HepG2 (cell line): ENCODE results near the gene DNAJA2. TPM values are rescaled to one million over a fixed set of nuclear protein-coding genes. Genes with fewer than 3 reads are reported as not detected.

Experiments used
- AGO1 ChIP-seq: fragments of 200-400 bp; formaldehyde crosslinking; IDR thresholded peaks from 2 replicates; pipeline ENCODE4 v1.6.1; 2017; ENCODE audit warnings: mild to moderate bottlenecking, low read depth, low read length, moderate library complexity; ENCODE audit not compliant: poor library complexity, severe bottlenecking
- AGO2 ChIP-seq: fragments of 200-400 bp; formaldehyde crosslinking; optimal IDR thresholded peaks from 2 replicates; pipeline ENCODE3; 2017; ENCODE audit warnings: mild to moderate bottlenecking, low read depth, low read length, moderate library complexity
- AKAP8 ChIP-seq: sonication (generic); formaldehyde crosslinking; IDR thresholded peaks from 2 replicates; pipeline ENCODE4 v1.5.1; 2020; ENCODE audit warnings: mild to moderate bottlenecking, missing genetic modification reagents
- GFI1 ChIP-seq: sonication (generic); formaldehyde crosslinking; IDR thresholded peaks from 2 replicates; pipeline ENCODE4 v1.5.0; 2020; ENCODE audit warnings: missing genetic modification reagents, mild to moderate bottlenecking, borderline replicate concordance
- GRHL1 ChIP-seq: sonication (generic); formaldehyde crosslinking; conservative IDR thresholded peaks from 2 replicates; pipeline ENCODE4 v1.8.0; 2022; ENCODE audit warnings: missing genetic modification reagents
- GZF1 ChIP-seq: sonication (generic); formaldehyde crosslinking; IDR thresholded peaks from 2 replicates; pipeline ENCODE4 v1.5.1; 2020; ENCODE audit warnings: mild to moderate bottlenecking, missing genetic modification reagents
- HIVEP1 ChIP-seq: sonication (generic); formaldehyde crosslinking; IDR thresholded peaks from 2 replicates; pipeline ENCODE4 v1.4.0; 2020; ENCODE audit warnings: mild to moderate bottlenecking, missing genetic modification reagents
- LBX2 ChIP-seq: sonication (generic); formaldehyde crosslinking; IDR thresholded peaks from 2 replicates; pipeline ENCODE4 v1.5.0; 2020; ENCODE audit warnings: missing genetic modification reagents, mild to moderate bottlenecking, borderline replicate concordance
- PAF1 ChIP-seq: IDR thresholded peaks from 2 replicates; pipeline ENCODE4 v1.6.1; 2016; ENCODE audit warnings: missing genetic modification reagents, missing compliant biosample characterization
- POLR2A ChIP-seq, 2 experiments: IDR thresholded peaks; 2 replicates each; pipeline ENCODE4 v1.6.1; 2011; ENCODE audit warnings: low read depth in 2 of 2, low read length in 2 of 2, mild to moderate bottlenecking in 1 of 2, moderate library complexity in 1 of 2; ENCODE audit not compliant: insufficient read depth in 1 of 2
- POLR2G ChIP-seq: fragments of 200-400 bp; formaldehyde crosslinking; IDR thresholded peaks from 2 replicates; pipeline ENCODE4 v1.6.1; 2018; ENCODE audit warnings: mild to moderate bottlenecking, low read depth, low read length, moderate library complexity
- SMAD1 ChIP-seq: sonication (generic); formaldehyde crosslinking; IDR thresholded peaks from 2 replicates; pipeline ENCODE4 v1.4.0; 2020; ENCODE audit warnings: missing genetic modification reagents, low read depth, mild to moderate bottlenecking, borderline replicate concordance
- SMC3 ChIP-seq: IDR thresholded peaks from 2 replicates; pipeline ENCODE4 v1.6.1; 2011; ENCODE audit warnings: low read length, improper control_type of control experiment
- SP2 ChIP-seq: sonication (generic); formaldehyde crosslinking; IDR thresholded peaks from 2 replicates; pipeline ENCODE4 v1.5.1; 2020; ENCODE audit warnings: mild to moderate bottlenecking, missing genetic modification reagents
- ZBTB42 ChIP-seq: sonication (generic); formaldehyde crosslinking; IDR thresholded peaks from 2 replicates; pipeline ENCODE4 v1.5.0; 2020; ENCODE audit warnings: mild to moderate bottlenecking, missing genetic modification reagents
- ZEB1 ChIP-seq: IDR thresholded peaks from 2 replicates; pipeline ENCODE4 v1.6.1; 2012; ENCODE audit warnings: mild to moderate bottlenecking, low read depth, inconsistent platforms; ENCODE audit not compliant: insufficient replicate concordance
- ZNF230 ChIP-seq: sonication (generic); formaldehyde crosslinking; IDR thresholded peaks from 2 replicates; pipeline ENCODE4 v1.4.0; 2020; ENCODE audit warnings: mild to moderate bottlenecking, missing genetic modification reagents
- polyA plus RNA-seq, 8 experiments: library from polyadenylated mRNA; depleted of rRNA in 3 of 8; stranded (reverse) in 7 of 8; unstranded in 1 of 8; fragments of >200 nt; fragmentation: Illumina TruSeq in 4 of 8; extraction: Trizol in 4 of 8; gene quantifications; 2 replicates each; pipeline versions ENCODE4 v1.2.1 to v1.2.3, GENCODE V29; 2011 to 2016; ENCODE audit warnings: low read depth in 4 of 8, missing spikeins in 1 of 8, mixed read lengths in 1 of 8; ENCODE audit not compliant: insufficient read depth in 1 of 8
- total RNA-seq, 5 experiments: library from RNA; depleted of rRNA; stranded (reverse); fragments of >200 nt; fragmentation: Illumina TruSeq; extraction: Trizol; gene quantifications; 2 replicates each; pipeline ENCODE4 v1.2.3, GENCODE V29; 2016; ENCODE audit warnings: low read depth in 1 of 5
- TF ChIP-seq, protein P1 (sequence below): sonication (generic); formaldehyde crosslinking; IDR thresholded peaks from 2 replicates; pipeline ENCODE4 v1.4.0; 2020; ENCODE audit warnings: mild to moderate bottlenecking, missing genetic modification reagents
- TF ChIP-seq, protein P2 (sequence below): sonication (generic); formaldehyde crosslinking; IDR thresholded peaks from 2 replicates; pipeline ENCODE4 v1.5.1; 2020; ENCODE audit warnings: mild to moderate bottlenecking, moderate library complexity, missing genetic modification reagents
- TF ChIP-seq, protein P3 (sequence below): sonication (generic); formaldehyde crosslinking; IDR thresholded peaks from 2 replicates; pipeline ENCODE4 v1.5.1; 2020; ENCODE audit warnings: mild to moderate bottlenecking, missing genetic modification reagents, moderate library complexity

Gene DNAJA2
- total and polyA plus RNA-seq, 2 of the 13 experiments (the other 11 are each of a cell fraction or from before 2014, with no cell fraction given) = 25.4 to 176 TPM

DNA sequence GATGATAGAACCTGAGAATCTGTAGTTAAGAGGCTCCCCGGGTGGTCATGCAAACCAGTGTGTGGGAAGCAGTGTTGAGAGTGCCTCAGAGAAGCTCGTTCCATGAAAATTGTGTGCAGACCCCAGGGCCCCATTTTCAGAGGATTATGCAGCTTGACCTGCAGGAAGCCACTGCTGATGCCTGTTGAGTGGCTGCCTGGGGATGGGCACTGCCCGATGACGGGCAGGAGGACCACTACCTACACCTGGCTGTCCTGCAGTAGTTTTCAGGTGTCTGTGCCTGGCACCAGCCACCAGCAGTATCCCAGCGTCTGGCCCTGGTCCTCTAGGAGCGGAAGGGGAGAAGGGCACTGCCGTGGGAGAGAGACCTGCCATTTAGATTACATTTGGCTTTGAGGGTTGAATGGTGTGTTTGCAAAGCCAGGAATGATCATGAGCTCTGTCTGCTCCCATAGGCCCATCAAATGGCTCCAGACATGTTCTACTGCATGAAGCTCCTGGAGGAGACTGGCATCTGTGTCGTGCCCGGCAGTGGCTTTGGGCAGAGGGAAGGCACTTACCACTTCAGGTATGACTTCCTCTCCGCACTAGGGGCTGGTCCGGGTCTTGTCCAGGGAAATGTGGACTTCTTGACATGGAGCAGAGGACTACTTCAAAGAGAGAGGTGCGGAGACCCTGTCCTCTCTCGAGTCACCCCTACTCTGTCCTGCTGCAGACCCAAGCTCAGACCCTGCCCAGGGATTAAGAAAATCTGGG, 46.8 kb downstream of the DNAJA2 start (continued):
- TF ChIP-seq ZNF230 (CRISPR knock-in tag) (no peak; the same call in 1 of the 2 replicates), ZEB1 (no peak), AGO1 (no peak), POLR2G (peak; percentile 39), SP2 (0 out of 2 replicates have a peak, but pooled peaks have one; percentile 20), POLR2A (IDR thresholded peaks at IDR 0.05; ENCODE audit: insufficient read depth in 1 of 2, low read depth in 2 of 2, low read length in 2 of 2) (peak in 1 of 2 experiments; percentile 31; a peak in 1 of 4 replicates), PAF1 (CRISPR knock-in tag) (peak; percentile 58; the same call in 1 of the 2 replicates), AGO2 (peak; percentile 74), GZF1 (CRISPR knock-in tag) (no peak), HIVEP1 (no peak), SMAD1 (CRISPR knock-in tag) (no peak), LBX2 (CRISPR knock-in tag) (no peak), ZBTB42 (CRISPR knock-in tag) (no peak), GFI1 (CRISPR knock-in tag) (no peak), GRHL1 (CRISPR knock-in tag) (no peak), AKAP8 (no peak), SMC3 (no peak)
- TF ChIP-seq, protein P1, sequence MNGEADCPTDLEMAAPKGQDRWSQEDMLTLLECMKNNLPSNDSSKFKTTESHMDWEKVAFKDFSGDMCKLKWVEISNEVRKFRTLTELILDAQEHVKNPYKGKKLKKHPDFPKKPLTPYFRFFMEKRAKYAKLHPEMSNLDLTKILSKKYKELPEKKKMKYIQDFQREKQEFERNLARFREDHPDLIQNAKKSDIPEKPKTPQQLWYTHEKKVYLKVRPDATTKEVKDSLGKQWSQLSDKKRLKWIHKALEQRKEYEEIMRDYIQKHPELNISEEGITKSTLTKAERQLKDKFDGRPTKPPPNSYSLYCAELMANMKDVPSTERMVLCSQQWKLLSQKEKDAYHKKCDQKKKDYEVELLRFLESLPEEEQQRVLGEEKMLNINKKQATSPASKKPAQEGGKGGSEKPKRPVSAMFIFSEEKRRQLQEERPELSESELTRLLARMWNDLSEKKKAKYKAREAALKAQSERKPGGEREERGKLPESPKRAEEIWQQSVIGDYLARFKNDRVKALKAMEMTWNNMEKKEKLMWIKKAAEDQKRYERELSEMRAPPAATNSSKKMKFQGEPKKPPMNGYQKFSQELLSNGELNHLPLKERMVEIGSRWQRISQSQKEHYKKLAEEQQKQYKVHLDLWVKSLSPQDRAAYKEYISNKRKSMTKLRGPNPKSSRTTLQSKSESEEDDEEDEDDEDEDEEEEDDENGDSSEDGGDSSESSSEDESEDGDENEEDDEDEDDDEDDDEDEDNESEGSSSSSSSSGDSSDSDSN = no peak
- TF ChIP-seq, protein P2, sequence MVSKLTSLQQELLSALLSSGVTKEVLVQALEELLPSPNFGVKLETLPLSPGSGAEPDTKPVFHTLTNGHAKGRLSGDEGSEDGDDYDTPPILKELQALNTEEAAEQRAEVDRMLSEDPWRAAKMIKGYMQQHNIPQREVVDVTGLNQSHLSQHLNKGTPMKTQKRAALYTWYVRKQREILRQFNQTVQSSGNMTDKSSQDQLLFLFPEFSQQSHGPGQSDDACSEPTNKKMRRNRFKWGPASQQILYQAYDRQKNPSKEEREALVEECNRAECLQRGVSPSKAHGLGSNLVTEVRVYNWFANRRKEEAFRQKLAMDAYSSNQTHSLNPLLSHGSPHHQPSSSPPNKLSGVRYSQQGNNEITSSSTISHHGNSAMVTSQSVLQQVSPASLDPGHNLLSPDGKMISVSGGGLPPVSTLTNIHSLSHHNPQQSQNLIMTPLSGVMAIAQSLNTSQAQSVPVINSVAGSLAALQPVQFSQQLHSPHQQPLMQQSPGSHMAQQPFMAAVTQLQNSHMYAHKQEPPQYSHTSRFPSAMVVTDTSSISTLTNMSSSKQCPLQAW (CRISPR knock-in tag) = 0 out of 2 replicates have a peak, but pooled peaks have one; percentile 12
- TF ChIP-seq, protein P3, sequence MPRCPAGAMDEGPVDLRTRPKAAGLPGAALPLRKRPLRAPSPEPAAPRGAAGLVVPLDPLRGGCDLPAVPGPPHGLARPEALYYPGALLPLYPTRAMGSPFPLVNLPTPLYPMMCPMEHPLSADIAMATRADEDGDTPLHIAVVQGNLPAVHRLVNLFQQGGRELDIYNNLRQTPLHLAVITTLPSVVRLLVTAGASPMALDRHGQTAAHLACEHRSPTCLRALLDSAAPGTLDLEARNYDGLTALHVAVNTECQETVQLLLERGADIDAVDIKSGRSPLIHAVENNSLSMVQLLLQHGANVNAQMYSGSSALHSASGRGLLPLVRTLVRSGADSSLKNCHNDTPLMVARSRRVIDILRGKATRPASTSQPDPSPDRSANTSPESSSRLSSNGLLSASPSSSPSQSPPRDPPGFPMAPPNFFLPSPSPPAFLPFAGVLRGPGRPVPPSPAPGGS = no peak
